HepG2 (cell line): Measurements from ENCODE around the gene NEAT1. TPM values are rescaled to one million over a fixed set of nuclear protein-coding genes. Genes with fewer than 3 reads are reported as not detected.
A peak's percentile ranks its signal among the peaks of the same experiment; 100 is the strongest.

Source experiments
- CCDC6 ChIP-seq: sonication (generic); formaldehyde crosslinking; IDR thresholded peaks from 2 replicates; pipeline ENCODE4 v1.8.1; 2022; ENCODE audit warnings: mild to moderate bottlenecking, missing genetic modification reagents, moderate library complexity
- MAFG ChIP-seq: sonication (generic); formaldehyde crosslinking; IDR thresholded peaks from 2 replicates; pipeline ENCODE4 v1.5.1; 2020; ENCODE audit warnings: mild to moderate bottlenecking, missing genetic modification reagents
- RFX1 ChIP-seq: fragments of 450-650 bp; IDR thresholded peaks from 2 replicates; pipeline ENCODE4 v1.6.1; 2017
- ZBTB10 ChIP-seq: sonication (generic); formaldehyde crosslinking; IDR thresholded peaks from 2 replicates; pipeline ENCODE4 v1.4.0; 2020; ENCODE audit warnings: missing genetic modification reagents, borderline replicate concordance
- ZNF383 ChIP-seq: sonication (generic); formaldehyde crosslinking; IDR thresholded peaks from 2 replicates; pipeline ENCODE4 v1.4.0; 2020; ENCODE audit warnings: missing genetic modification reagents, mild to moderate bottlenecking, borderline replicate concordance
- ZNF407 ChIP-seq: sonication (generic); formaldehyde crosslinking; IDR thresholded peaks from one replicate; pipeline ENCODE4 v1.5.1; 2020; ENCODE audit warnings: mild to moderate bottlenecking, missing genetic modification reagents; ENCODE audit errors: not compliant biosample characterization
- ZNF460 ChIP-seq: sonication (generic); formaldehyde crosslinking; IDR thresholded peaks from 2 replicates; pipeline ENCODE4 v1.5.1; 2020; ENCODE audit warnings: missing genetic modification reagents, mild to moderate bottlenecking, borderline replicate concordance
- ZNF572 ChIP-seq: sonication (generic); formaldehyde crosslinking; IDR thresholded peaks from 2 replicates; pipeline ENCODE4 v1.5.1; 2020; ENCODE audit warnings: mild to moderate bottlenecking, missing genetic modification reagents
- ZNF841 ChIP-seq: sonication (generic); formaldehyde crosslinking; IDR thresholded peaks from 2 replicates; pipeline ENCODE4 v1.8.1; 2023; ENCODE audit warnings: missing genetic modification reagents, borderline replicate concordance
- polyA plus RNA-seq, 8 experiments: library from polyadenylated mRNA; depleted of rRNA in 3 of 8; stranded (reverse) in 7 of 8; unstranded in 1 of 8; fragments of >200 nt; fragmentation: Illumina TruSeq in 4 of 8; extraction: Trizol in 4 of 8; gene quantifications; 2 replicates each; pipeline versions ENCODE4 v1.2.1 to v1.2.3, GENCODE V29; 2011 to 2016; ENCODE audit warnings: low read depth in 4 of 8, missing spikeins in 1 of 8, mixed read lengths in 1 of 8; ENCODE audit not compliant: insufficient read depth in 1 of 8
- total RNA-seq, 5 experiments: library from RNA; depleted of rRNA; stranded (reverse); fragments of >200 nt; fragmentation: Illumina TruSeq; extraction: Trizol; gene quantifications; 2 replicates each; pipeline ENCODE4 v1.2.3, GENCODE V29; 2016; ENCODE audit warnings: low read depth in 1 of 5
- TF ChIP-seq, protein P1 (sequence below): sonication (generic); formaldehyde crosslinking; IDR thresholded peaks from 2 replicates; pipeline ENCODE4 v1.4.0; 2020; ENCODE audit warnings: missing genetic modification reagents, borderline replicate concordance
- TF ChIP-seq, protein P2 (sequence below): sonication (generic); formaldehyde crosslinking; IDR thresholded peaks from 2 replicates; pipeline ENCODE4 v1.5.0; 2020; ENCODE audit warnings: mild to moderate bottlenecking, missing genetic modification reagents, borderline replicate concordance

NEAT1 gene
- total and polyA plus RNA-seq, 2 of the 13 experiments (the other 11 are each of a cell fraction or from before 2014, with no cell fraction given), result 20.5 to 41.2 TPM

DNA sequence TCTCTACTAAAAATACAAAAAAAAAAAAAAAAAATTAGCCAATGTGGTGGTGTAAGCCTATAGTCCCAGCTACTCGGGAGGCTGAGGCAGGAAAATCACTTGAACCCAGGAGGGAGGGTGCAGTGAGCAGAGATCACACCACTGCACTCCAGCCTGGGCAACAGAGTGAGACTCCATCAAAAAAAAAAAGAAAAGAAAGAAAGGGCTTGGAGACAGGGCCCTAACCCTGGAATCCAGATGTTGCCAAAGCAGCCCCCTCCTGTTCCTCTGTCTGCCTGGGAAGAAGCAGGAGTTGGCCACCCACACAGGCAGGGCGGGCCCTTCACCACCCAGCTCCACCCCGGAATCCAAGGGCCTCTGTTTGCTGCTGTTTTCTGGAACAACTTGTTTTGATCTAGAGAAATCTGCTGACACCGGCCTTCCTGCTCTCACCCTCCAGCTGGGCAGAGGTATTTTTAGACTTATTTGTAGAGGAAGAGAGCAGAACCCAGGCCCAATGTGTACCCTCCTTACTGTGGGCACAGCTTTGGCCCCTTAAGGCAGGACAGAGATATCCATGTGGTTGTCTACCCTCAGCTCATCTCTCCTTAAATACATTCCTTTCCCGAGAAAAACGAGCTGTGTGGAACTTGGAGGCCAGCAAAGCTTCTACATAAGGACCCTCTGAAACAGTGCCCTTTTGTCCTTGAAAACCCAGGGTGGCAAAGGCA is 2.7 kb upstream of the NEAT1 start (continued):
- TF ChIP-seq ZNF407 (CRISPR knock-in tag) (no peak), MAFG (CRISPR knock-in tag) (peak; percentile 67; the same call in 1 of the 2 replicates), ZNF383 (CRISPR knock-in tag) (0 out of 2 replicates have a peak, but pooled peaks have one; percentile 0), ZBTB10 (CRISPR knock-in tag) (0 out of 2 replicates have a peak, but pooled peaks have one; percentile 49), ZNF572 (0 out of 2 replicates have a peak, but pooled peaks have one; percentile 45), CCDC6 (no peak), ZNF460 (CRISPR knock-in tag) (no peak), ZNF841 (CRISPR knock-in tag) (no peak), RFX1 (no peak)
- TF ChIP-seq, protein P1, sequence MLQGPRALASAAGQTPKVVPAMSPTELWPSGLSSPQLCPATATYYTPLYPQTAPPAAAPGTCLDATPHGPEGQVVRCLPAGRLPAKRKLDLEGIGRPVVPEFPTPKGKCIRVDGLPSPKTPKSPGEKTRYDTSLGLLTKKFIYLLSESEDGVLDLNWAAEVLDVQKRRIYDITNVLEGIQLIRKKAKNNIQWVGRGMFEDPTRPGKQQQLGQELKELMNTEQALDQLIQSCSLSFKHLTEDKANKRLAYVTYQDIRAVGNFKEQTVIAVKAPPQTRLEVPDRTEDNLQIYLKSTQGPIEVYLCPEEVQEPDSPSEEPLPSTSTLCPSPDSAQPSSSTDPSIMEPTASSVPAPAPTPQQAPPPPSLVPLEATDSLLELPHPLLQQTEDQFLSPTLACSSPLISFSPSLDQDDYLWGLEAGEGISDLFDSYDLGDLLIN (CRISPR knock-in tag), result no peak
- TF ChIP-seq, protein P2, sequence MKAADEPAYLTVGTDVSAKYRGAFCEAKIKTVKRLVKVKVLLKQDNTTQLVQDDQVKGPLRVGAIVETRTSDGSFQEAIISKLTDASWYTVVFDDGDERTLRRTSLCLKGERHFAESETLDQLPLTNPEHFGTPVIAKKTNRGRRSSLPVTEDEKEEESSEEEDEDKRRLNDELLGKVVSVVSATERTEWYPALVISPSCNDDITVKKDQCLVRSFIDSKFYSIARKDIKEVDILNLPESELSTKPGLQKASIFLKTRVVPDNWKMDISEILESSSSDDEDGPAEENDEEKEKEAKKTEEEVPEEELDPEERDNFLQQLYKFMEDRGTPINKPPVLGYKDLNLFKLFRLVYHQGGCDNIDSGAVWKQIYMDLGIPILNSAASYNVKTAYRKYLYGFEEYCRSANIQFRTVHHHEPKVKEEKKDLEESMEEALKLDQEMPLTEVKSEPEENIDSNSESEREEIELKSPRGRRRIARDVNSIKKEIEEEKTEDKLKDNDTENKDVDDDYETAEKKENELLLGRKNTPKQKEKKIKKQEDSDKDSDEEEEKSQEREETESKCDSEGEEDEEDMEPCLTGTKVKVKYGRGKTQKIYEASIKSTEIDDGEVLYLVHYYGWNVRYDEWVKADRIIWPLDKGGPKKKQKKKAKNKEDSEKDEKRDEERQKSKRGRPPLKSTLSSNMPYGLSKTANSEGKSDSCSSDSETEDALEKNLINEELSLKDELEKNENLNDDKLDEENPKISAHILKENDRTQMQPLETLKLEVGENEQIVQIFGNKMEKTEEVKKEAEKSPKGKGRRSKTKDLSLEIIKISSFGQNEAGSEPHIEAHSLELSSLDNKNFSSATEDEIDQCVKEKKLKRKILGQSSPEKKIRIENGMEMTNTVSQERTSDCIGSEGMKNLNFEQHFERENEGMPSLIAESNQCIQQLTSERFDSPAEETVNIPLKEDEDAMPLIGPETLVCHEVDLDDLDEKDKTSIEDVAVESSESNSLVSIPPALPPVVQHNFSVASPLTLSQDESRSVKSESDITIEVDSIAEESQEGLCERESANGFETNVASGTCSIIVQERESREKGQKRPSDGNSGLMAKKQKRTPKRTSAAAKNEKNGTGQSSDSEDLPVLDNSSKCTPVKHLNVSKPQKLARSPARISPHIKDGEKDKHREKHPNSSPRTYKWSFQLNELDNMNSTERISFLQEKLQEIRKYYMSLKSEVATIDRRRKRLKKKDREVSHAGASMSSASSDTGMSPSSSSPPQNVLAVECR (CRISPR knock-in tag), result peak; percentile 19; the same call in 1 of the 2 replicates
